ENCODE results near the gene ERC2. TPM values are rescaled to one million over a fixed set of nuclear protein-coding genes. Genes with fewer than 3 reads are reported as not detected.

The ERC2 gene
- polyA plus RNA-seq, 2 of the 4 experiments (the other 2 are of a cell fraction), result 0.16 TPM; not detected in 1

- TF ChIP-seq USF2 (IDR thresholded peaks at IDR 0.05) (no peak), GATA3 (IDR thresholded peaks at IDR 0.05; ENCODE audit: borderline replicate concordance) (no peak), MYC (IDR thresholded peaks at IDR 0.05; ENCODE audit: borderline replicate concordance, low read length) (no peak), CBX8 (IDR thresholded peaks at IDR 0.05) (no peak), HMGXB4 (CRISPR knock-in tag; IDR thresholded peaks at IDR 0.05; ENCODE audit: borderline replicate concordance) (no peak)
Observed at GRCh38 chr3:56456117-56456516, 12.2 kb downstream of the ERC2 start (continued).

- no peak overlapping the region for H3K4me2 ChIP-seq
- no peak for FAIRE-seq
- peak in 1 of 2 experiments; percentile 4 for DNase-seq (ENCODE audit: low read depth in 1 of 2, low spot score in 1 of 2)
- H3K9me3 ChIP-seq, result no peaks in the 10 kb centered on the region
- H3K27ac ChIP-seq, result no peak overlapping the region
- POLR2A ChIA-PET, result no interaction called here
- TF ChIP-seq ZSCAN20 (CRISPR knock-in tag; IDR thresholded peaks at IDR 0.05) (no peak), CHD4 (IDR thresholded peaks at IDR 0.05; ENCODE audit: borderline replicate concordance) (no peak), KDM5A (IDR thresholded peaks at IDR 0.05) (no peak), CEBPB (IDR thresholded peaks at IDR 0.05) (no peak), RNF2 (IDR thresholded peaks at IDR 0.05; ENCODE audit: borderline replicate concordance, low read depth) (no peak), USF2 (IDR thresholded peaks at IDR 0.05) (no peak), KDM1A (IDR thresholded peaks at IDR 0.05; ENCODE audit: low read depth) (no peak), ZC3H11A (IDR thresholded peaks at IDR 0.05) (no peak), ZNF302 (CRISPR knock-in tag; IDR thresholded peaks at IDR 0.05) (no peak), FOSB (CRISPR knock-in tag; IDR thresholded peaks at IDR 0.05) (no peak), EHMT2 (IDR thresholded peaks at IDR 0.05; ENCODE audit: low read depth) (no peak), MYC (IDR thresholded peaks at IDR 0.05; ENCODE audit: borderline replicate concordance, low read length) (no peak), JUNB (IDR thresholded peaks at IDR 0.05) (no peak), ESRRA (IDR thresholded peaks at IDR 0.05; ENCODE audit: borderline replicate concordance, low read length) (no peak)
- ATAC-seq, result no peak; a peak in 1 of 6 replicates
- CTCF ChIA-PET, result interaction anchor here (0.9 kb wide), 1 partner anchor 42 kb away, joined by 3 read pairs; no protein-coding TSS in a partner anchor
- H3K4me3 ChIP-seq, result no peak overlapping the region
- H3K4me1 ChIP-seq, result no peaks in the 10 kb centered on the region
- 0% methylated on average over 1 of the region's 1 CpG for WGBS (ENCODE audit: missing lambda C conversion rate)
Observed at GRCh38 chr3:56453011-56453410, 15.3 kb downstream of the ERC2 start.

- ChIA-PET POLR2A (no interaction called here), CTCF (no interaction called here)
- H3K4me3 ChIP-seq, result no peak overlapping the region
- ATAC-seq (no peak), FAIRE-seq (no peak), DNase-seq (ENCODE audit: low read depth in 1 of 2, low spot score in 1 of 2) (no peak)
- H3K27ac ChIP-seq, result no peak overlapping the region
- TF ChIP-seq KDM1A (IDR thresholded peaks at IDR 0.05; ENCODE audit: low read depth), result no peak
- TF ChIP-seq JUNB (IDR thresholded peaks at IDR 0.05), result no peak
- no peak for TF ChIP-seq USF2 (IDR thresholded peaks at IDR 0.05)
- no peak for TF ChIP-seq CBX8 (IDR thresholded peaks at IDR 0.05)
- no peak for TF ChIP-seq TP53 (CRISPR knock-in tag; IDR thresholded peaks at IDR 0.05)
- no peak for TF ChIP-seq TFCP2L1 (CRISPR knock-in tag; IDR thresholded peaks at IDR 0.05)
- no peak for TF ChIP-seq CBX2 (IDR thresholded peaks at IDR 0.05; ENCODE audit: borderline replicate concordance, low read depth)
- TF ChIP-seq CHD4 (IDR thresholded peaks at IDR 0.05; ENCODE audit: borderline replicate concordance), result no peak
- TF ChIP-seq NR3C1 (IDR thresholded peaks at IDR 0.05), result no peak
- TF ChIP-seq HOXB13 (CRISPR knock-in tag; IDR thresholded peaks at IDR 0.05; ENCODE audit: low read depth), result no peak
- TF ChIP-seq HOXB5 (CRISPR knock-in tag; IDR thresholded peaks at IDR 0.05), result no peak
- TF ChIP-seq MAX (IDR thresholded peaks at IDR 0.05), result no peak
- no peak for TF ChIP-seq CEBPB (IDR thresholded peaks at IDR 0.05)
- no peak for TF ChIP-seq POLR2AphosphoS2 (conservative IDR thresholded peaks at IDR 0.05; ENCODE audit: low read length)
- no peak for TF ChIP-seq PHF8 (IDR thresholded peaks at IDR 0.05; ENCODE audit: borderline replicate concordance, low read depth)
- TF ChIP-seq EP300 (IDR thresholded peaks at IDR 0.05), result no peak
- no peak for TF ChIP-seq HES2 (IDR thresholded peaks at IDR 0.05)
- no peak for TF ChIP-seq ATOH8 (CRISPR knock-in tag; IDR thresholded peaks at IDR 0.05; ENCODE audit: low read depth)
- H3K4me2 ChIP-seq, result no peak overlapping the region
- H3K4me1 ChIP-seq, result no peaks in the 10 kb centered on the region
- no peaks in the 10 kb centered on the region for H3K9me3 ChIP-seq
Observed at GRCh38 chr3:56452085-56452484, 16.2 kb downstream of the ERC2 start.
